G401.6 (cell line): ENCODE results near the gene WNT7B.

Source experiments
- FAIRE-seq: peaks from 2 replicates; lab custom pipeline; 2012; peaks lifted over from hg19 to GRCh38; lab: Jason Lieb, UNC

WNT7B gene

DNA sequence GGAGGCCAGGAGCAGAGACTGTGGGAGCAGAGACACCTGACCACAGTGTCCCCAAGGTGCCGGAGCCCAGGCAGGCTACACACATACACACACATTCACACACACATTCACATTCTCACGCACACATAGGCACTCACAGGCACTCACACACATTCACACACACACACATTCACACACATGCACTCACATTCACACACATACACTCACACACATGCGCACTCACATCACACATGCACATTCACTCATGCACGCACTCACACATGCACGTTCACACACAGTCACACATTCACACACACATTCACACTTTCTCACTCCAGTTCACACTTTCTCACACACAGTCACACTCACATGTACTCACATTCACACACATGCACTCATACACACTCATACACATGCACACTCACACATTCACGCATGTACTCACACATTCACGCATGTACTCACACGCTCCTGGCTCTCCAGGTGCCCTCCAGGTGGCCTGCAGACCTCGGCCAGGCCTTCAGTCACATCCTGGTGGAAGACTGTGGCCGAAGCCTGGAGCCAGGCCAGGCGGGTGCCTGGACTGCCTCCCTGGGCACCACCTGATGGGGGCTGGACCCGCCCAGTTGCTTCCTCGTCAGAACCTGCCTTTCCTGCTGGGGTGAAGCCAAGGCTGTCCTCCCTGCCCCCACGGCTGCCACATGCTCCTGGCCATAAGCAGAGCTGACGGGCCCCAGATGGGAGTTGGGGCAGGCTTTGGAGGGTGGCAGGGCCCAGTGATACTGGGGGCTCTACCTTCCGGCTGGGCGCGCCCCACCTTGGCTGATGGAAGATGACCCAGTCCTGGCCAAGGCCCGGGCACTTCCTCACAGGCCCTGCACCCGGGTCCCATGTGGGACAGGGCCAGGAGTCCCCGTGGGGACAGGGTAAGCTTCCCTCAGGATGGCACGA, 89.5 kb downstream of the WNT7B start:
- no peak for FAIRE-seq

DNA sequence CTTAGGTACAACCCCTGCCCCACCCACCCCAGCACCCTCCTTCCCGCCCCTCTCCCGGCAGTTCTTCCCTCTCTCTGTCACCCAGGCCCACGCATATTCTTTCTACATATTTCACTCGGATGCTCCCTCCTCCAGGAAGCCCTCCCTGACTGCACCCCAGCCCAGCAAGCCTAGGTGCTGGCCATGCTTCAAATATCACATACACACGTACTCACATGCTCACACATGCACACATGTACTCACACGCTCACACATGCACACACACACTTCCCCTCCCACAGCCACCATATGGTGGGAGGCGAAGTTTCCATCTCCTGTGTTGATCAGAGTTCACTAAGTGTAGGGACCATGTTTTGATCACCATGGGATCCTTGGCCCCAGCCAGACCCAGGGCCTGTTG, 90.4 kb downstream of the WNT7B start:
- no peak for FAIRE-seq

DNA sequence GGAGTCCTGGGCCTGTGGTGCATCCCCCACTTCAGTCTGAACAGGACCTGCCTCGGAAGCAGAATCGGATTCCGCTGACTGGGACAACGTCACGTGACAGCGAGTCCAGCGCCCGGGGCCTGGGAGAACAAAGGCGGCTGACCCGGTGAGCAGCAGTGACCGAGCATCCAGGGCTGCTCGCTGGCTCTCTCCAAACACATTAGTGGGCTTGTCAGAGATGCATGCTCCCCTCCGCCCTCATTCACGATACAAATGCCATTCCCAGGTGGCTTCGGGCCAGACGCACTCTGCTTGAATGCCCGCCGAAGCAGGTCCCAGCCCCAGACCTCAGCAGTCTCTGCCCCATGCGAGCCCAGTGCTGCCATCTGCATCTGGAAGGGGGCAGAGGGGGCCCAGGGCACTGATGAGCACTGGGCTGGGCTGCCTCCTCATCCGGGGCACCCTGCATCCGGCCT, 91.0 kb downstream of the WNT7B start:
- no peak for FAIRE-seq

DNA sequence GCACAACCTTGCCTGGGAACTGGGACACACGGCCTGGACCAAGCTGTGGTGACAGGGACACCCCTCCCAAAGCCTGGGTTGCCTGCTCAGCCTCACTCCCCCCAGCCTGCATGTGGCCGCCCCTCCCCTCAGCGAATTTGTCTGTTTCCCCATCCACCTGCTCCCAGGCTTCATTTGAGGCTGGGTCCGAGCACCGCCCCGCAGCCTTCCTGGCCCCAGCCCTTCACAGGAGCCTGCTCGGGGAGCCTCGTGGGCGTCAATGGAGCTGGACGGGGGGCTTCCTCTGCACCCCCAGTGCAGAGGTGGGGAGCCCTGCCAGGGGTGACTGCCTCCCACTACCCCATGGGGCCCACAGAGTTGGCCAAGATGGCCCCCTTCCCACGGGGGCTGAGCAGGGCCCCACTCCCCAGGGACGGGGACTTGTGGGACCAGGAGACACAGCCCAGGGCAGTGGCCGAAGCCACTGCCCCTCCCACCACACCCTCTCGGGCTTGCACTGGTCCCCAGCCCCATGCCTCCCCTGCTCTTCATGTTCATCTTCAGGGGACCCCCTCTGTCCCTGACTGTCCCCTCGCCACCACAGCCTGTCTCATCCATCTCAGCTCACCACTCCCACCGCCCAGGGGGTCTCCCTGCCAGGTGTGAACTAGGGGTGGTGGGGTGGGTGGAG, 91.7 kb downstream of the WNT7B start:
- no peak for FAIRE-seq

DNA sequence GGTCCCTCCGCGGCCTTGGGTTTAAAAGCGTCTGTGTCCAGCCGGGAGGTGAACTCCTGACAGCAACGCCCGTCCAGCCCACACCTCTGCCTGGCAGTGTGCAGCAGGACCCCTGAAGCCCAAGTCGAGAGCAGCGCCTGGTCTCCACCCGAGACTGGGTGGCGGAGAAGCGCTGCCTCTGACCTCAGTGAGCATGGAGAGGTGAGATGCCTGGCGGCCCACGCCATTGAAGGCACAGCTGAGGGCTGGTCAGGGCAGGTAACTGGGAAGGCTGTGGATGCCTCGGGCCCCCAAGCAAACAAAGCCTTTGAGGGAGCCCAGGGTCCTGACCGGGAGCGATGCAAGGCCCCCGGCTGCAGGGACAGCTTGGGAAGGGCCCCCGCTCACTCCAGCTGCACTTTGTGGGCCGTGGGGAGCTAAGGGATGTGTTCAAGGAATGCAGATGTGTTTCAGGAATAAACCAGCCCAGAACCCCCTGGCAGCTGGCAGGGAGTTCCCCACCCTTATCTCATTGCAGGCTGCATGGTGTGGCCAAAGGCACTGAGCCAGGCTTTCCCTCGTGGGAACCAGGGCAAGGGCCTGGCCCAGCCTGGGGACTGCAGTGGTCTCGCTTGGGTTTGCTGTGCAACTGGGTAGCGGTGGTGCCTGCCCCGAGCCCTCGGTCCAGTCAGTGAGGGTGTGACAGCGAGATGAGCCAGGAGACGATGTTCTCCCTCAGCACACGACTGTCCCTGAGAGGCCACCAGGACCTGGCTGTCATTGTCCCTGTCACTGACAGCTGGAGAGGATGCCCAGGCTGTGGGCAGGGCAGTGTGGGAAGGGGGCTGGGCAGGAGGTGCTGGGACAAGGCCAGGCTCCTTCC, 92.5 kb downstream of the WNT7B start:
- FAIRE-seq = no peak

DNA sequence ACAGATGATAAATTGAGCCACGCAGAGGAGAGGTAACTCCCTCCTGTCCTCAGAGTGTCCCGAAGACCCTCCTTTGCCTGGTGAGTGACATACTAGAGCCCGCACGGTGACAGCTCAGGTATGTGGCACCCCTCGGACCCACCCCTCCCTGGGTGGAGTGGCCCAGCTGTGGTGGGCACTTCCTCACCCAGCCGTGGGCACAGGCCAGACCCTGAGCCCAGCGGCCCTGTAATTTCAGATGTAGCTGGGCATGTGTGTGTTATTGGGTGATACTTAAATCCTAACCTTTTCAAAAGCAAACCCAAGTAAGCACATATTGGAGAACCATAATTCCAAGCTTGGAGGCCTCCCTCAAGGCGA, 93.2 kb downstream of the WNT7B start:
- FAIRE-seq = no peak

DNA sequence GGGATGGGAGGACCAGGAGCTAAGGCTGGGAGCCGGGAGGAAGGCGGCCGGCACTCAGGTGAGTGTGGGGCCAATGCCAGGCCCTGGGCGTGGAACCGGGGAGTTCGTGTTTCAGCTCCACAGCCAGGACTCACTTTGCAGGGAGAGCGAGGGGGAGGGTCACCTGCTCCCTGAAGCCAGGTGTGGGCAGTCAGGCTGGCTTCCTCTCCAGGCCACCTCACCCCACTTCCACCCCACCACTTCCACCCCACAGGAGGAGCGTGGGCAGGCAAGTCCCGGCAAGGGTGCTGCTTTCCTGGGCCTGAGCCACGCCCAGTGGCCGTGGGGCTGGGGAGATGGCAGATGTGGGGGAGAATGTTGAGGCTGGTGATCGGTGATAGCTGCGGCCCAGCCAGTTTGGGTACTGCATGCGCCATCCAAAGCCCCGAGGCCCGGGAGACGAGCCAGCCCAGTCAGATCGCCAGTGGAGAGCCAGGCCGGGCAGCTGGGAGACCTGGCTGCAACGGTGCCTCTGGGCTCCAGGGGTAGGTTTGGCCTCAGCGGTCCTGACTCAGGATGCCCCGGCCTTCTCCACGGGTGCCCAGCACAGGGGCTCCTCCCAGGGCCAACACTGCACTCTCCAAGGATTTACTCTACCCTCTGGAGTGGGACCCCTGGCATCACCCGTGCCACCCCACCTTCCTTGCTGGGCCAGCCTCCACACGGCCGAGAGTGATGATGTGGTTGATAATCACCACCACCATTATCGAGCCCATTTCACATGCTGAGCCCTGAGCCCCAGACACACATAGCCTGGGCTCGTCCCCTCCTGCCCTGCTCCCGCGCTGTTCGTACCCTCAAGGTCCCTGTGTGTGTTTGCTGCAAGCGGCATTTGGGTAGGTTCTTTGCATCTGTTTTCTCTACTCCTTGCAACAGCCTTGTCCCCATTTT, 93.8 kb downstream of the WNT7B start:
- FAIRE-seq = no peak

DNA sequence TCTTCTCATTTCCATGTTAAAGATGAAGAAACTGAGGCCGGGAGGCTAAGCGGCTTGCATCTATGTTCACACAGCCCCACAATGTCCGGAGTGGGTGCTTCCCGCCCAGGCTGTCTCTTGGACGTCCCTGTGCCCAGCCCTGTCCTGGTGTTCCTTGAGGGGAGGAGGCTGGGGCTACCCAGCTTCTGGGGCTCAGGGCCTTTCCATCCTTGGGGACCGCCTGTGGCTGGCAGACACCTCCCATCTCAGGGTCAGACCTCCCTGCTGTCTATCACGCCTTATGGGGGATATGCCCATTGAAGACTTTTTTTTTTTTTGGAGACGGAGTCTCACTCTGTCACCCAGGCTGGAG, 95.5 kb downstream of the WNT7B start:
- no peak for FAIRE-seq

DNA sequence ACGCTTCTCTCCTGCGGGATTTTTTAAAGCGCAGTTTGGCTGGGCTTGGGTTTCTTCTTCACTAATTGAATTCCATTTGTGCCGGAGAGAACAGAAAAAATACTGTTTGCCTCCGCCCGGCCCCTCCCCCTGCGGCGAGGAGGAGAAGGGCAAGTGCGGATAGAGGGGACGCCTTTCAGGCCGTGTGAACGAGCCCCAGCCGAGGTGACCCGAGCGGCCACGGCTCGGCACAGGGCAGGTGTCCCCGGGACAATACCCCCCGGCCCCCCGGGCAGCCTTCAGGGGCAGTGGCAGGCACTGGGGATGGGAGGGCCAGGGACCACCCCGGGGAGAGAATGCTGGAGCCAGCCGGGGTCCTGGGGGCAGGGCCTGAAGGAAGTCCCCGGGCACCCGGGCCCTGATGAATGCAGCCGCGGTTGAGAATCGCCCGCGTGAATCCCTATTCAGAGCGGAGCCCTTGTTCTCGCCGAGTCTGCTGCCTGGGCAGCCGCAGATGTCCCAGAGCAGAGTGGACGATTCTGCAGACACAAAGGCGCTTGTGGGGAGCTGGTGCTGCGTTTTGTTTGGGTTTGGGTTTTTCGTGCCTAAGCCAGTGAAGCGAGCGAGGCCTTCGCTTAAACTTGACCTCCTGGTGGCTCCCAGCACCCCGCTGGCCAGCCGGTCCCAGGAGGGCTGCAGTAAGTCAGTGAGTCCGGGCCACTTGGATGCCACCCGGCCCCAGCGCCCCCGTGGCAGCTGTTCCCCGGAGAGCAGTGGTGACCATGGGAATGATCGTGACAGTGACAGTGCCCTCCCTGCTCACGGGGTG, 96.0 kb downstream of the WNT7B start:
- no peak for FAIRE-seq

DNA sequence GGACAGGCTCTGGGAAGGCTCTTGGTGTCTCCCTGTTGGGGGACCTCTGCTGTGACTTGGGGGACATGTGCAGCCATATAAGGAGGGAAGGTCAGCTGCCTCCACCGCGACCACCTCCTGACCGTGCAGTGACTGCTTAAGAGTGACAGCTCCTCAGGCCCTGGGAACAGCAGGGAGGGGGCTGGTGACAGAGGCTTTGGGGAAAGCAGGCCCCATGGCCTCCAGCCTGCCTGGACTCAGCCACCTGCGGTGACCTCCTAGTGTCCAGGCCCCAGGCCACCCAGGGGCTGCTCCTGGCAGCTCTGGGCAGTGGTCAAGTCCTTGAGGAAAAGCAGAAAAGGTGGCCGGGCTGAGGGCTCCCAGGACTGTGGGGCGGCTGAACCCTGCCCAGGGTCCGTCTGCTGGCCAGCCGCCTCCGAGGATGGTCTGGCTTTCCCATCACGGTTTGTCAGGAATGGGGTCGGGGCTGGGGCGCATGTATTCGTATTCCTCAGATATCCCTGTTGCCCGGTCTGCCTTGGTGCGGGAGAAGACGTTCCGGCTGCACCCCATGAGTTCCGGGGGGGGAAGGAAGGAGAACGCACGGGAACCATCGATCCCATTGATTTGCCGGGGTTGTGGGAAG, 96.8 kb downstream of the WNT7B start:
- no peak for FAIRE-seq

DNA sequence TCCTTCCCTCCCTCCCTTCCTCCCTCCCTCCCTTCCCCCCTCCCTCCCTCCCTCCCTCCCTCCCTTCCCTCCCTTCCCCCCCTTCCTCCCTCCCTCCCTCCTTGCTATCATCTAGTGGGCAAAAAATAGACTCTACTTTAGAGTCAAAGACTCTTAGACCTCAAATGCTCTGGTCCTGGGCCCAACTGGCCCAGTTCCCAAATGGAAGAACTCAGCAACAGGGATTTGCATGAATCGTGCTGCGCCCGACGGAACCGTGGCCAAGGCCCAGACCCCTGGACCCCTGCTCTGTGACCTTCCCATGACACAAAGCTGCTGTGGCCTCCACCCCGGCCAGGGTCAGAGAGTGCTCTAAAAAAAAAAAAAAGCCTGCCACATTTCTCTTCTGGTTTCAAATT, 97.4 kb downstream of the WNT7B start:
- no peak for FAIRE-seq

DNA sequence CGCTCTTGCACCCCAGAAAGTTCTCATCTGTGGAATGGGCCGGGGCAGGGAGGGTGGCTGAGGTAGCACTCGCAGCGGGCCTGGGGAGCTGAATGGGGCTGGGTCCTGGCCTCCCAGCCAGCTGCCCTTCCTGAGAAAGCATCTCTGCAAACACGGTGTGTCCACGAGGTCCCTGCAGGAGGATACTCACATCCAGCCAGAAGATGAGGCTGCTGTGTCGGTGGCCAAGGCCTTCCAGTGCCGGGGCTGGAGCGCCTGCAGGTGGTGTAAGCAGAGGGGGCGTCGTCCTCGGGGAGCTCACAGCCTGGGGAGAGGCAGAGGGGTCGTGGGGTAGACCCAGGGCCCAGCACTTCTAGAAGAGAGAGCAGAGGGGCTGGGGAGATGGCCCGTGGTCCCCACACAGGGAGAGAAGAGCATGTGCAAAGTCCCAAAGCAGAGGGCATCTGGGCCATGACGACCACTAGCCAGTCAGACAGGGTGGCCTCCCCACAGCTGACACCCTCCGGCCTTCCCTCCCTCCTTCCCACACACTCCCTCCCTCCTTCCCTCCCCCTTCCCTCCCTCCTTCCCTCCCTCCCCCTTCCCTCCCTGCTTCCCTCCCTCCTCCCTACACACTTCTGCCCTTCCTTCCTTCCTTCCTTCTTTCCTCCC, 97.9 kb downstream of the WNT7B start:
- no peak for FAIRE-seq

DNA sequence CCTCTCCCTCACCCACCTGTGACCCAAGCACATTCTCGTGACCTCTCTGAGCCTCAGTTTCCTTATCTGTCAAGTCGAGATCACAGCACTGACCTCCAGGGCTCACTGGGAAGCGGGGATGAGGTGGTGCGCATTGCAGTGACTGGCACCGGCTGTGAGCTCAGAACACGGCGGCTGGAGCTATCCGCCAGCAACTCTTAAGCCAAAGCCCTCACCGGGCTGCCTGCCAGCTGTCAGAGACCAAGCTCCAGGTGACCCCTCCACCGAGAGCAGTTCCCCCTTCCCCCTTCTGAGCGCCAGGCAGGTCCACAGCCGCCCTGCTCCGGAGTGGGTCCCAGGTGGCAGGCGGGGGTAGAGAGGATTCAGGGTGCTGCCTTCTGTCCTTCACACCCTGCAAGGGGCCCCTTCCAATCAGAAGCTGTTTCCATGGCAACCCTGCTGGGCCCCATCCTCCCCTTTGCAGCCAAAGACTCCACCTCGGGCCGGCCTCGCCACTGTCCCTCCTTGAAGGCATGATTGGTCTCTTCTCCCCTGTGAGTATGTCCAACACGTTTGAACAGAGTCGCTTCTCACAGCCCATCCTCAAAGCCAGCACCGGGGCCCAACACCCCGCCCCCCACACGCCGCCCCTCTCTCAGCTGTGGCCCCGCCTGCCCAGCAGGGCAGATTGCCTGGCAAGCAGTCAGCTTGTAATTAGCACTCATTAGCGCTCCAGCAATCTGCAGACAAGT, 98.7 kb downstream of the WNT7B start:
- FAIRE-seq = no peak

DNA sequence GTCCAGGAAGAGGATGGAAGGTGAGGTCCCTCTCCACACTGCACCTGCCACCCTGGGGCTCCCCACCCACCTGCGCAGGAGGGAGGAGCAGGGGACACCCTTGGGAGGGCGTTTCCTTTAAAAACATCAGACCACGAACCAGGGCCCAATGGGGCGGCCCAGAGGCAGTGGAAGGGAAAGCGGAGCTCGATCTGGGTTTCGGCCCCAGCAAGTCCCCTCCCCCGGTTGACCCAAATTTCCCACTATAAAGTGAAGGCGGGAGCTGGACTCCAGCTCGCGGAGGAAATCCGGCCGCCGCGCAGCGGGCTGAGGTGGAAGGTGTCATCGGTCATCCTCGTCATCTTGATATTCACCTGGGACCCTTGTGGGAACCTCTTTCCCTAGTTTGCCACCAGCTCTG, 99.3 kb downstream of the WNT7B start:
- no peak for FAIRE-seq

DNA sequence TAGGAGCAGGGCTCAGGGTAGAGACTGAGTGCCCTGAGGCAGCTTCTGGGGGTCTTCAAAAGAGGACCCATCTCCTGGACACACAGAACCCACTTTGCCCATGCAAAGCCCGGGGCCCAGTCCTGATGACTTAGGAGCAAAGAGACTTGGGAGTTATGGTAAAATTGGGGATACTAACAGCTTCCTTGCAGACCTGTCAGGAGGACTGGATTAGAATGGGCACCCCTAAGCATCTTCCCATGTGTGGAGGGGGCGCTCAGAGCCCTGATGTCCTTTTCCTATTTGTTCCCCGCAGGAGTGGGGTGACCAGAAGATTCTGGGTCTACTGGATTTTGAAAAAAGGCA, 100.0 kb downstream of the WNT7B start:
- FAIRE-seq = no peak

DNA sequence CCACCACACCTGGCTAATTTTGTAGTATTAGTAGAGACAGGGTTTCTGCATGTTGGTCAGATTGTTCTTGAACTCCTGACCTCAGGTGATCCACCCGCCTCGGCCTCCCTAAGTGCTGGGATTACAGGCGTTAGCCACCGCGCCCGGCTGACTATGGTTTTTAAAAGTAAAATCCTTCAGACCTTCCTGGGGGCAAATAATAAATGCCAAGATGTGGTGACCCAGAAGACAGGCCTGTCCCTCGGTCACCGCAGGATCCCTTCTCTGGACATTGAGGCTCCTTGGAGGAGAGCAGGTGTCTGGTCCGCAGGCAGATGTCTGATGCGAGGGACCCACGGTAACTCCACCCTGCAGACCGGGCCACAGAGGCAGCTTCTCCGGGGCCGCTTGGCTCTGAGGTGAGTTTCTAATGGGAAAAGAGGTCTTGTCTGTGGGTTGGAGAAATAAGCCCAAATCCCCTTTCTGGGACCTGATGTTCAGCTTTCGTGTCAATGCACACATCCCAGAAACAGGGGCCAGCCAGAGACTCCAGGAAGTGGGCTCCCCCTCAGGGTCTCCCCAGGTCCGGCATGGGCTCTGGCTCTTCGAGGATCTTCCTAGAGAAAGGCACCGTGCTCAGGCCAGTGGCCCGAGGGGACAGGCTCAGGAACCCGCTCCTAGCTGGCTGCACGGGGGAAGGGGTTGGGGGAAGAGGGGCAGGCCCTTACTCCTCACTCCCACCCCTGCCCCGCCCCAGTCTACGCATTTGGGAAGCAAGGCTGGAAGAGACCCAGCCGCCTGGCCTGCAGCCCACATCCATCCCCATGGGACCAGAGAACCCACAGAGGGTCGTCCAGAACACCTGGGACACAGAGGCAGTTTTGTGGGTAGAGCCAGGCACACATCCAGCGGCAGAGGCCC, 100.6 kb downstream of the WNT7B start:
- no peak for FAIRE-seq

DNA sequence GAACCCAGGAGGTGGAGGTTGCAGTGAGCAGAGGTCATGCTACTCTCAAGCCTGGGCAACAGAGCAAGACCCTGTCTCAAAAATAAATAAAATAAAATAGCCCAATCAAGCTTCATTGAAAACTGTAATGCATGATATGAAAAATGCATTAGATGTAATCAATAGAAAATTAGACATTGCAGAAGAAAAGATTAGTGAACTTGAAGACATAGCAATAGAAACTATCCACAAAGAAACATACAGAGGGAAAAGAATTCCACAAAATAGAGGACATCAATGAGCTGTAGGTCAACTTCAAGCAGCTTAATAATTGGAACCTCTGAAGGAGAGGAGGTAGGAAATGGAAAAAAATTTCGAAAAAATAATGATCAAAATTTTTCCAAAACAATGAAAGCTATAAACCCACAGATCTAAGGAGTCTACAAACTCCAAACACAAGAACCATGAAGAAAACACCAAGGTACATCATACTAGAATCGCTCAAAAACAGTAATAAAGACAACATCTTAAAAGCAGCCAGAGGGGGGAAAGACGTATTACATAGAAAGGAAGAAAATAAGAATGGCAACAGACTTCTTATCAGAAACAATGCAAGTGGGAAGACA, 104.2 kb downstream of the WNT7B start:
- no peak for FAIRE-seq

DNA sequence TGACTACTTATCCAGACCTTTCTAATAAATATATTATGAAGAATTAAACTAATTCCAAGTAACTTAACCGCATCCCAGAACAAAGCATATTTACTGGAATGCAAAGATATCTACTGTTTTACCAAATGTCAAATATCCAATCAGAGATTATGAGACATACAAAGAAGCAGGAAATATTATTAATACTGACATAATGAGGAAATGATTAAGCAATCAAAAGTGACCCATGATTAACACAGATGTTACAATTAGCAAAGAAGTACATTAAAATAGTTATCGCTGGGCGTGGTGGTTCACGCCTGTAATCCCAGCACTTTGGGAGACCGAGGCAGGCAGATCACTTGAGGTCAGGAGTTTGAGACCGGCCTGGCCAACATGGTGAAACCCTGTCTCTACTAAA, 105.2 kb downstream of the WNT7B start:
- FAIRE-seq = no peak
